Lower leg skin (tissue), 4 donors: ENCODE results near the gene BICC1. TPM values are rescaled to one million over a fixed set of nuclear protein-coding genes. Genes with fewer than 3 reads are reported as not detected.

Experiments
- DNase-seq, 2 donors: peaks; one replicate each; pipeline ENCODE4 v3.0.0-alpha.2; 2019; ENCODE audit warnings: low spot score in 2 of 2
- H3K4me3 ChIP-seq: fragments of 200-600 bp; sonication (generic); 2 replicates; pipeline ENCODE4 v1.5.1; 2017; ENCODE audit warnings: mild to moderate bottlenecking, low read depth; ENCODE audit not compliant: poor library complexity, severe bottlenecking
- CTCF ChIP-seq, 3 donors: fragments of 450-650 bp; IDR thresholded peaks; one replicate each; pipeline ENCODE4 v1.5.1; 2016; ENCODE audit warnings: antibody characterized with exemption in 3 of 3, mild to moderate bottlenecking in 3 of 3, moderate library complexity in 2 of 3
- POLR2A ChIP-seq, 2 donors: fragments of 450-650 bp; IDR thresholded peaks; one replicate each; pipeline ENCODE4 v1.6.1; 2016 to 2017; ENCODE audit warnings: antibody characterized with exemption in 2 of 2, mild to moderate bottlenecking in 1 of 2, moderate library complexity in 1 of 2
- WGBS, 2 donors: methylation state at CpG; one replicate each; pipeline ENCODE4 v1.1.5; 2018; 5-methylcytosine and 5-hydroxymethylcytosine counted together
- intact Hi-C: fragments of 100-400 bp; cut with DNase I; formaldehyde crosslinking; loops from one replicate; pipeline ENCODE4 v1.15.0; 2023; ENCODE audit warnings: low total_unique reads
- total RNA-seq, 4 donors: library from RNA; depleted of rRNA; stranded (reverse); fragments of >200 nt; gene quantifications; one replicate each; pipeline ENCODE4 v1.1.0, GENCODE V29; 2016

Gene BICC1
- total RNA-seq, 4 donors from 2014 or later, result 5.0 to 11.5 (median 7.1) TPM

DNA sequence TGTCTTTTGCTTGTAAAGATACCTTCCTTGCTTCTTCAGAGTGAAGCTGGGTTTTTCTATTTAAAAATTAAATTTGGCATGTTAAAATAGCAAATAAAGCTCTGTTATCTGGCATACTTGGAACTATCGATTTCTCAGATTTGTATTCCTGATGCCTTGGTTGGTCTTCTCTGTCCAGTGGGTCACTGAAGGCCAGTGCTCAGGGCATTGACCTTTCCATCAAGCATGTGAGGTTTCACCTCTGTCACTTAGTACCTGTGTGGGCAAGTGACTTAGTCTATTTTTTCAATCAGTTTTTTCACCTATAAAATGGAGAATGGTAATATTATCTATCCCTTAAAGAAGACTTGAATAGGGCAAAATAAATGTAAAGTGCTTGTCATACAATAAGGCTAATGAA, 311.3 kb downstream of the BICC1 start:
- intact Hi-C loops, result no loop called here
- no peak overlapping the region for H3K4me3 ChIP-seq
- no peak for TF ChIP-seq CTCF (IDR thresholded peaks at IDR 0.05)
- no peak for TF ChIP-seq POLR2A (IDR thresholded peaks at IDR 0.05)
- 92 to 94% methylated on average over 1 of the region's 1 CpG for WGBS, 2 donors
- DNase-seq, result no peak

DNA sequence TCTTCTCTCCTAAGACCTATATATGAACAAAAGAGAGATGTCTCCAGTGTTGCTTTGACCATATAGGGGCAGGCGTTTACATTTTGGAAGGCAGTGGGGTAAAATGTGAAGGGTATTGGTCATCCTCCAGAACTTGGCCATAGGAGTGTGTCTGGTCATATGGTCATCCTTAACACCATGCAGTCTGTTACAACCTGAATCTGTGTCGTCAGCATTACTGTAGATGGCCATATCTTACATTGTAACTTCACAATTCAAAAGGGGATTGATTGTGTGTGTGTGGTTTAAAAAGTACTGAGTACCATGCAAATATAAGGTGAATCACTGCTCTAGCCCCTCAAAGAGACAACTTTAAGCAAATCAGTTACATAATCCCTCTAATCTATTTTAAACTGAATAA, 311.7 kb downstream of the BICC1 start:
- no peak overlapping the region for H3K4me3 ChIP-seq
- no peak for TF ChIP-seq CTCF (IDR thresholded peaks at IDR 0.05)
- TF ChIP-seq POLR2A (IDR thresholded peaks at IDR 0.05), result no peak
- 90 to 100% methylated on average over 2 of the region's 2 CpGs for WGBS, 2 donors
- intact Hi-C loops, result no loop called here
- no peak for DNase-seq

DNA sequence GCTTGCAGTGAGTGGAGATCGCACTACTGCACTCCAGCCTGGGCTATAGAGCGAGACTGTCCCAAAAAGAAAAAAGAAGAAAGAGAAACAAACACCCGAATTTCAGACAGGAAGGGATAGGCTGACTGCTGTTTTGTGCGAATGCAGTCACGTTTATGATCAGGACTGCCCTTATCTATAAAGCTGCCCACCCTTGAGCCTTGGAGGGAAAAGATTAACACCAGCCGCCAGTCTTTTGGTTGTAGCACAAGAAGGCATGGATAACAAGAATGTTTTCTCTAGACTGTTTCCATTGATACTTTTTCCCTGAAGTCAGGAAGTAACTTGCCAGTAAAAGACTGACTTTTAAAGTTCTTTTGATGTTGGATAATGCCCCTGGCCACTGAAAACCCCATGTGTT, 314.0 kb downstream of the BICC1 start:
- intact Hi-C loops, result no loop called here
- WGBS, 2 donors, result 29 to 33% methylated on average over 6 of the region's 6 CpGs
- DNase-seq, result no peak
- H3K4me3 ChIP-seq, result no peak overlapping the region
- TF ChIP-seq CTCF (IDR thresholded peaks at IDR 0.05) (no peak), POLR2A (IDR thresholded peaks at IDR 0.05) (no peak)

DNA sequence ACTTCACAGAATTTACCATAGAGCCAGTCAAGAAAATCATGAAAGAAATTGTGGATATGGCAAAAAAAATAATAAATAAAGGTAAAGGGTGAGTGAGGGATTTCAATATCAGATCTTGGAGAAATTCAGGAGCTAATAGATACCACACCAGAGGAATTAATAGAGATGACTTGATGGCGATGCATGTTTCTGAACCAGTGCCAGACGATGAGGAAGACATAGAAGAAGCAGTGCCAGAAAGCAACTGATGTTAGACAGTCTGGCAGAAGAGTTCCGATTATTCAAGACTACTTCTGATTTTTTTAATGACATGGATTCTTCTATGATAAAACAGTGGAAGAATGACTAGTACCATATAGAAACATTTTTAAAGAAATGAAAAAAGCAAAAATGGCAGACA, 314.7 kb downstream of the BICC1 start:
- 54 to 63% methylated on average over 3 of the region's 3 CpGs for WGBS, 2 donors
- H3K4me3 ChIP-seq, result no peak overlapping the region
- no peak for DNase-seq
- intact Hi-C loops, result no loop called here
- TF ChIP-seq CTCF (IDR thresholded peaks at IDR 0.05) (no peak), POLR2A (IDR thresholded peaks at IDR 0.05) (no peak)

GRCh38 chr10:58829839-58830238, 317.2 kb downstream of the BICC1 start:
- DNase-seq, result no peak
- 88 to 92% methylated on average over 5 of the region's 5 CpGs for WGBS, 2 donors
- intact Hi-C loops, result no loop called here
- TF ChIP-seq POLR2A (IDR thresholded peaks at IDR 0.05) (no peak), CTCF (IDR thresholded peaks at IDR 0.05) (no peak)
- no peak overlapping the region for H3K4me3 ChIP-seq

DNA sequence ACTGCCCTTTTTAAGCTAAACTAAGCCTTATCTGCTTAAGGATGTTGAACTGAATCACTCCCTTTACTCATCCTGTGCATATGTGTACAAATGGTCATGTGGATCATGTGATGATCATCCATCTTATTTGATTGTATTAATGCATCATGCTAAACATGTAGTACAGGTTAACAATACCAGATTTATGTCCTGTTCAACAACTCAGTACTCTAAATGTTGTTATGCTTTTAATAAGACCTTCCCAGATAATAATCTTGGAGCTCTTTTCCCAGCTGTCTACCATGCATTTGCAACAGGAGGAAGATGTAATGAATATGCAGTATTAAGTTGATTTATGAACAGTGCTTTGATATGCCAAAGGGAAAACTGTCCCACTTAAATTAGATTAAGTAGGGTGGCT, 318.0 kb downstream of the BICC1 start:
- DNase-seq, result no peak
- intact Hi-C loops, result no loop called here
- H3K4me3 ChIP-seq, result no peak overlapping the region
- TF ChIP-seq POLR2A (IDR thresholded peaks at IDR 0.05) (no peak), CTCF (IDR thresholded peaks at IDR 0.05) (no peak)
